Measurements from ENCODE around the gene USP7. TPM values are rescaled to one million over a fixed set of nuclear protein-coding genes. Genes with fewer than 3 reads are reported as not detected.

The USP7 gene
- total RNA-seq, 1 donor, result 55.3 TPM

DNA sequence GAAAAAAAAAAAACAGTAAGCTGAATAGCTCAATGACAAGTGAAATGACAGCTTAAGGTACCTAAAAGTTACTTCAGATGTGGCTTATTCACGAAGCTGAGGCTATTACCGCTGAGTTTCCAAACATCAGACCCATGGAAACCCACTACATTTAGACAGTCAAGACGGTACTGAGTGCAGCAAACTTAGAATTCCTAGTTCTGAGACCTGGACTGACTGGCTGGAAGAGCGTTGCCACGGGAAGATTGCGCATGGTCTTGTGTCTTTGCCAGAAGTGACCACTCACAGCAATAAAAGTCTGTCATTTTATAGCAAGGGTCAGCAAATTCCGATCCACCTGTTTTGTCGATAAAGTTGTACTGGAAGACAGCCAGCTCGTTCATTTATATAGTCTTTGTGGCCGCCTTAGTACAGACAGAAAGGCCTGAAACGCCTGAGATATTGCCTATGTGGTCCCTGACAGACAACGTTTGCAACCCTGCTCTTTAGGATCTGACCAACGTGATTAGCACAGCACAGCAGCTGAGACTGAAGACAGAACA lies 62.3 kb downstream of the USP7 start:
- no peak overlapping the region for H3K4me3 ChIP-seq (ENCODE audit: low read depth, low read length)
- TF ChIP-seq, protein P1, sequence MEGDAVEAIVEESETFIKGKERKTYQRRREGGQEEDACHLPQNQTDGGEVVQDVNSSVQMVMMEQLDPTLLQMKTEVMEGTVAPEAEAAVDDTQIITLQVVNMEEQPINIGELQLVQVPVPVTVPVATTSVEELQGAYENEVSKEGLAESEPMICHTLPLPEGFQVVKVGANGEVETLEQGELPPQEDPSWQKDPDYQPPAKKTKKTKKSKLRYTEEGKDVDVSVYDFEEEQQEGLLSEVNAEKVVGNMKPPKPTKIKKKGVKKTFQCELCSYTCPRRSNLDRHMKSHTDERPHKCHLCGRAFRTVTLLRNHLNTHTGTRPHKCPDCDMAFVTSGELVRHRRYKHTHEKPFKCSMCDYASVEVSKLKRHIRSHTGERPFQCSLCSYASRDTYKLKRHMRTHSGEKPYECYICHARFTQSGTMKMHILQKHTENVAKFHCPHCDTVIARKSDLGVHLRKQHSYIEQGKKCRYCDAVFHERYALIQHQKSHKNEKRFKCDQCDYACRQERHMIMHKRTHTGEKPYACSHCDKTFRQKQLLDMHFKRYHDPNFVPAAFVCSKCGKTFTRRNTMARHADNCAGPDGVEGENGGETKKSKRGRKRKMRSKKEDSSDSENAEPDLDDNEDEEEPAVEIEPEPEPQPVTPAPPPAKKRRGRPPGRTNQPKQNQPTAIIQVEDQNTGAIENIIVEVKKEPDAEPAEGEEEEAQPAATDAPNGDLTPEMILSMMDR (IDR thresholded peaks at IDR 0.05; ENCODE audit: insufficient read depth, low read length), result no peak
- no peak for DNase-seq (ENCODE audit: low read depth)

DNA sequence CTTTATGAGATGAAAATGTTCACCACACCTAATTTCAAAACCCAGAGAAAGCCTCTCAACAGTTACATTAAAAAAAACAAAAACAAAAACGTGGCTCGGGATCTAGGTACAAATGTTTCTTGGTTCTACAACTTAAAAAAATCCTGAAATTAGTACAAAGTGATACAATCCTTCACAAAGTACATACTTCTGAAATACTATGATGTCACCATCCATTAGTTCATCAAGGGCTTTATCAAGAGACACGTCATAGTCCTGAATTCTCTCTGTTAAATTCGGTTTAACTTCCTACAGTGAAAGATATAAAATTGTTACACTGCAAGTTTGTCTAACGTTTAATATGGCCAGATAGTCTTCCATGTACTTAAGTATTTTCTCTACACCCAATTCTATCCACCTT lies 63.4 kb downstream of the USP7 start:
- TF ChIP-seq, protein P1 (IDR thresholded peaks at IDR 0.05; ENCODE audit: insufficient read depth, low read length), result no peak
- H3K4me3 ChIP-seq (ENCODE audit: low read depth, low read length), result no peak overlapping the region
- no peak for DNase-seq (ENCODE audit: low read depth)

DNA sequence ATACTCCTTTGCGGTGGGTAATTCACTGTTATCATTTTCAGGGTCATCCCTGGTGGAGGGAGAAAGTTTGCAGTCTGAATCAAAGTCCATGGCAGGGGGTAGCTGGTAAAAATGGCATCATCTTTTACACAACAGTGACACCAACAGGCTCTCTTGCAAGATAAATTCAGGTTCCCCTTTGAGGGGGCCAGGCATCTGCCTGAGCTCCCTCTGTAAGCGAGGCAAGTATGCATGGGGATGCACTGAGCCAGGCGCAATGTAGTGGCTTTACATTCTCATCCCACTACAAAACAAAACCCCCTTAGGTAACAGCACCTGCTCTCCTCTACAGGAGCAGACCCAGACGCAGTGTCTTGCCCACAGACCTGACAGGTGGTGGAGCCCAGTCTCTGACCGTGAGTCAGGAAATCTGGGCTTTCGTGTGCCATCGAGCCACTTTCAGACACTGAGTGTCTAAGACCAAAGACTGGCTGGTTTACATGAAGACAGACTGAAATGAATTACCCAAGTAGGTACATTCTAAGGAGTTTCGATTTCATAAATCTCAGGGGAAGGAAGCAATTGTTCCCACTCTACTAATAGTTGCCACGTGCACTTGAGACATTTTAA lies 63.9 kb downstream of the USP7 start:
- no peak overlapping the region for H3K4me3 ChIP-seq (ENCODE audit: low read depth, low read length)
- TF ChIP-seq, protein P1 (IDR thresholded peaks at IDR 0.05; ENCODE audit: insufficient read depth, low read length), result no peak
- no peak for DNase-seq (ENCODE audit: low read depth)

DNA sequence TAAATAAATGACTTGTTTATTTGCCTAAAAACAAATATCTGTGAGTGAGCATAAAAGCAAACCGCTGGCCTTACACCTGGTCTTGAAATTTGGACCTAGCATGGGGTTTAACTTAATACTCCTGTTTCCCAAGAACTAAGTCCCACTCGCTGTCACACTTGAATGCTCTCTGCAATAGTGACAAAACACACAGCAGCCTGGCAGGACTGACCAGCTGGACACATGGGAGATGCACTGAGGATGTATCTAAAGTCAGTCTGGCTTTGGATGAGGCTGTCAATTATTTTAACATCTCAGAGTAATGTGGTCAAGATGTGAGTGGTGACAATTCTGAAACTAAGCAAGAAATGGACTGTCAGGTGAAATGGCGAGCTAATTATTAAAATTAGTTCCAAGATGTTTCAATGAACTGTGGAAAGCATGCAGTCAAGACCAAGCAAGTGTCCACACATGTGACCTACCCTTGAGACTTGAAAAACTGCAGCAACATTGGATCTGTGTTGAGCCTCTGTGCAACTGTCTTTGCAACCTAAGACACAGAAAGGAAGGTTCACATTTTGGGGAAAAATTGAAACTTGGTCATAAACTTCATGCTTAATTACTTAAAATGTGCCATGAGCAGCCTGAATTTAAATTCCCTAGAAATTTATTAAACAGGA lies 64.9 kb downstream of the USP7 start:
- TF ChIP-seq, protein P1 (IDR thresholded peaks at IDR 0.05; ENCODE audit: insufficient read depth, low read length), result no peak

DNA sequence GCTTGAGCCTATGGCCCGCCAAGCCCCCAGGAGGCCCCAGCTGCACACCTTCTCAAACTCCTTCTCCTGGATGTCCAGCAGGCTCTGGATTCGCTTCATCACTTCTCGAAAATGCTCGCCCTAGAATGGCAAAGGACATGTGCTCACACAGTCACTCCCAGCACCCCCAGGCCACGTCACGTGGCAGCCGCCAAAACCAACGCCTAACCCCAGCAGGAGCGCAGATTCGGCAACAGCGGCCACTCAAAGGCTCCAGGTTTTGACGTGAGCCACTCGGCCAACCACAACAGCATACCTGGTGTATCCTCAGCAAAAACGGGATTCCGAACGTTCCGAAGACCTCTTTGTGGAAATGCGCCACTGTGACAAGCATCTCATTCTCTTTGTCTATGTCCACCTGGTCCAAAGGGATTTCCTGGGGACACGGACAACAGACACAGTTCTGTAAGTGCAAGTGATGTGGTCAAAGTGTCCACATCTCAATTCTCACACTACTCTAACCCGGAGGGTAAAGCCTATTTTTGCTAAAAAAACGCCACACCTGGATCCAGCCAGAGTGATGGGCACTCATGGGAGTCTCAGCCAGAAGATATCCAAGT lies 68.9 kb downstream of the USP7 start:
- H3K4me3 ChIP-seq (ENCODE audit: low read depth, low read length), result no peak overlapping the region
- DNase-seq (ENCODE audit: low read depth), result no peak
- TF ChIP-seq, protein P1 (IDR thresholded peaks at IDR 0.05; ENCODE audit: insufficient read depth, low read length), result no peak

More for the DNA sequence above, 64.9 kb downstream of the USP7 start:
- no peak for DNase-seq (ENCODE audit: low read depth)
- no peak overlapping the region for H3K4me3 ChIP-seq (ENCODE audit: low read depth, low read length)

DNA sequence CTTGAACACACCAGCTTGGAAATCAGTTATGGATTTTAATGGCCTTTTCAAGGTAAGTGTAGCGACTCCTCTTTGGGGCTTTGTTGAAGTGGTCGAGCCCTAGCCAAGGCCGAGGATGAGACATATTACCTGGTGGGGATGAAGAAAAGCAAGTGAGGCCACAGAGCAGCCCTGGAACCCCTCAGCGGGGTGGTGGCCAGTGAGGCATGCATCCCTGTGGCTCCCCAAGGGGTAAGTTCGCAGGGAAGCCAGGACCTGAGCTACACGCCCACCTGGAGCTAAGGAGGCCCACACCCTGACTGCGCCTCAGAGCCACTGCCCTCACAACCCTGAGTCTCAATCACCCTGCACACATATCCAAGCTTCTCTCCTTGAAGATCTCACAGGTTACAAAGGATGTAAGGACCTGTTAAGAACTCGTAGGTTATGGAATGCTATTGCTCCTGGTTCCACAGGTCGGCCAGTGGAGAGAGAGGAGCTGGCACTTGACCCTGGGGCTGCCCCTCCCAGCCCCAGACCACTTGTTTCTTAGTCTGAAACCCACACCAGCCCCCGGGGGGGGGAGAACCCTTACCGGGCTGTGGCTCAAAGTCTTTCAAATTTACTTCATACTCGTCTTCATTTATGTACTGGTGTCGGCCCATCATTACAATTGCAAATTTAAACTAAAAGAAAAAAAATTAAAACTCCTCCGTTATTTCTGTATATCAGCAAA lies 69.6 kb downstream of the USP7 start:
- DNase-seq (ENCODE audit: low read depth), result no peak
- H3K4me3 ChIP-seq (ENCODE audit: low read depth, low read length), result no peak overlapping the region
- TF ChIP-seq, protein P1 (IDR thresholded peaks at IDR 0.05; ENCODE audit: insufficient read depth, low read length), result no peak
